DMS153 treated with DMSO at 0.1 percent for 48 hours (cell line): ENCODE measurements around the gene MYBPC2.
"Not testable (repeated sequence)": the region's sequence is repeated elsewhere in the genome, so short reads cannot be mapped to it uniquely, and the experiment has no call there.

Source experiments
- DNase-seq: peaks from one replicate; lab custom pipeline; 2025; ENCODE audit not compliant: unreplicated experiment; lab: John Stamatoyannopoulos, UW

Gene MYBPC2

DNA sequence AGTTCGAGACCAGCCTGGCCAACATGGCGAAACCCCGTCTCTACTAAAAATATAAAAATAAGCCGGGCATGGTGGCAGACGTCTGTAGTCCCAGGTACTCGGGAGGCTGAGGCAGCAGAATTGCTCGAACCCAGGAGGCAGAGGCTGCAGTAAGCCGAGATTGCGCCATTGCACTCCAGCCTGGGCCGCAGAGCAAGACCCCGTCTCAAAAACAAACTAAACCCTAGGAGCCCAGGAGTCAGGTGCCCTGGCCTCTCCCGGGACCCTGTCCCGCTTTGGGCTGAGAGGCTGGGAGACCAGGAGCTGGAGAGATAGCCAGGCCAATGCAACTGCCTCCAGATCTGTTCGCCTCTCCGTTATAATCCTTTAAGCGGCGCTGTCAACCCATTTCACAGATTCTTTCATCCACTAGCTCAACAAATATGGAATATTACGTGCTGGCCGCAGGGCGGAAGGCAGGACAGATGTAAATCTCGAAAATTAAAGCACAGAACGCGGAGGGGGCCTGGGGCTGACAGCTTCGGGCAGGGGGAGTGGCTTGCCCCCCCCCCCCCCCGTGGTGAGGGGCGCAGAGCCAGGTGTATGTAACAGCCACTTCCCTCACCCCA lies 5.3 kb upstream of the MYBPC2 start:
- no peak for DNase-seq

DNA sequence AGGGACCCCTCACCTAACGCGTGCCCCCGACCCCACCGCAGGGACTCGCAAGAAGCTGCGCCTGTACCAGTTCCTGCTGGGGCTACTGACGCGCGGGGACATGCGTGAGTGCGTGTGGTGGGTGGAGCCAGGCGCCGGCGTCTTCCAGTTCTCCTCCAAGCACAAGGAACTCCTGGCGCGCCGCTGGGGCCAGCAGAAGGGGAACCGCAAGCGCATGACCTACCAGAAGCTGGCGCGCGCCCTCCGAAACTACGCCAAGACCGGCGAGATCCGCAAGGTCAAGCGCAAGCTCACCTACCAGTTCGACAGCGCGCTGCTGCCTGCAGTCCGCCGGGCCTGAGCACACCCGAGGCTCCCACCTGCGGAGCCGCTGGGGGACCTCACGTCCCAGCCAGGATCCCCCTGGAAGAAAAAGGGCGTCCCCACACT lies 4.7 kb upstream of the MYBPC2 start:
- DNase-seq: no peak

- DNase-seq: no peak
Observed at GRCh38 chr19:50428772-50429463, 3.8 kb upstream of the MYBPC2 start.

DNA sequence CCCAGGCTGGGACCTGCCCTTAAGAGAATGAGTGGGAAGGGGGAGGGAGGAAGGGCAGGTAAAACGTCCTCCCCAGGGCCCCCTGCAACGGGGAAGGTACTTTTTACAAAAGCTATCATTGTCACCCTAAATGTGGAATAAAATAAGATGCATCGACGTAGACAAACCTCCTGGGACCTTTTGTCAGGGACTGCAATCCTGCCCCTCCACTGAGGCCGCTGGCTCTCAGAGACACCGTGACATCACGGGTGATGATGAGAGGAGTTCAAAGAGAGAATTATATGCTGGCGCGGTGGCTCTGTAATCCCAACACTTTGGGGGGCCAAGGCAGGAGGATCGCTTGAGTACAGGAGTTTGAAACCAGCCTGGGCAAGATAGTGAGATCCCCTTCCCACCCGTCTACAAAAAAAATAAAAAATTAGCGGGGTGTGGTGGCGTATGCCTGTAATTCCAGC lies 1.8 kb upstream of the MYBPC2 start:
- DNase-seq: no peak

DNA sequence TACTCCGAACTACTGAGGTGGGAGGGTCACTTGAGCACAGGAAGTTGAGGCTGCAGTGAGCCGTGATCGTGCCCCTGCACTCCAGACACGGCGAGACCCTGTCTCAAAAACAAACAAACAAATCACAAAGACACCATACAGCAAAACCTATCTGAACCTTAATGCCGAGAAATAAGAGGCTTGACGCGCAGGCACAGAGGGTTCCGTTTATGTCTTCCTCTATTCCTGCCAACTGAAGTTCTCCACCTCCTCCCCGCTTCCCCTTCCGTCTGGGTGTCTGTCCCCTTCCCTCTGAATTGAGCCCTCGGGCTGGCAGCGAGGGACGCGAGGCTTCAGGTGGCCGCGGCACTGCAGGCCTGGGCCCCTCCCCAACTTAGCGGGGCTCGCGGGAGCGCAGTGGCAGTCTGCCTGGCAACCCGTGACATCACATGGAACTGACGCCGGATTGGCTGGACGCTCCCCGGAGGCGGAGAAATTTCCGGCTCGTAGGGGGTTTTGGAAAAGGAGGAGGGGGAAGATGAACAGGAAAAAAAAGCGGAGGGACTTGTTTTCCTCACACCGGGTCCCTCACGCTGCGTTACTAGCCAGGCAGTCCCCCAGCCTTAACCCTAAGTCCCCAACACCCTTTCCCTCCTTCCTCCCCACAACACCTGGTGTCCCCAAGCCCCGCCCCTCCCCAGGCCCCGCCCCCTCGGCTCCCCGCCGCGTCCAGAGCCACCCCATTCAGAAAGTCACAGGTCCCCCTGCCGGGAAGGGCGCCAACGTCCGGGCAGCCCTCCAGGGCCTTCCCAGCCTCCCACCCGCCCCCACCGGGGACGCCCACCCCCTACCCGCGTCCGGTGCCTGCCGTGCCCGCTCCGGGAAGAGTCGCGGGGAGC lies 1.1 kb upstream of the MYBPC2 start:
- peak; percentile 43 for DNase-seq

DNA sequence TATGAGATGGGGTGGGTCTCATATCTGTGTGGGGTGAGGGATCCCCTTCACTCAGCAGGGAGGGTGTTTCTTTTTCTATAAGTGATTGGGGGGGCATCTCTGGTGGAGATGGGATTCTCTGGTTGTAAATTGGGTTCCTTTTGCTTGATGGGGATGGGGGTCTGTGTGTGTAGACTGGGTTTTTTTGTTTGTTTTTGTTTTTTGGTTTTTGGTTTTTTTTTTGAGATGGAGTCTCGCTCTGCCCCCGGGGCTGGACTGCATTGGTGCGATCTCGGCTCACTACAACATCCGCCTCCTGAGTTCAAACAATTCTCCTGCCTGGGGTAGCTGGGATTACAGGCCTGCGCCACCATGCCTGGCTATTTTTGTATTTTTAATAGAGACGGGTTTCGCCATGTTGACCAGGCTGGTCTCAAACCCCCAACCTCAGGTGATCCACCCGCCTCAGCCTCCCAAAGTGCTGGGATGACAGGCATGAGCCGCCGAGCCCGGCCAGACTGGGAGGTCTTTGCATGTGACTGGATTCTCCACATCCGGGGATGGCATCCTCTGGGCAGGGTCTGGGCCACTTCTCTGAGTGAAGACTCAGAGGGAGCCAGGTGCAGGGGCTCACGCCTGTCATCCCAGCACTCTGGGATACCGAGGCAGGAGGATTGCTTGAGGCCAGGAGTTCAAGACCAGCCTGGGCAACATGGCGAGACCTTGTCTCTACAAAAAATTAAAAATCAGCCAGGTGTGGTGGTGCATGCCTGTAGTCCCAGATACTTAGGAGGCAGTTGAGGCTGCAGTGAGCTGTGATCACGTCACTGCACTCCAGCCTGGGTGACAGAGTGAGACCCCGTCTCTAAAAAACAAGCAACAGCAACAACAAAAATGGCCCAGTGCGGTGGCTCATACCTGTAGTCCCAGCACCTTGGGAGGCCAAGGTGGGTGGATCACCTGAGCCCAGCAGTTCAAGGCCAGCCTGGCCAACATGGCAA lies 799 bp downstream of the MYBPC2 start:
- no peak for DNase-seq

GRCh38 chr19:50434525-50434924 lies 1.8 kb downstream of the MYBPC2 start:
- DNase-seq: no peak

GRCh38 chr19:50435221-50435620 lies 2.5 kb downstream of the MYBPC2 start:
- DNase-seq: no peak

- DNase-seq: no peak
Observed at GRCh38 chr19:50435627-50436026, 2.9 kb downstream of the MYBPC2 start.

- DNase-seq: no peak
Observed at GRCh38 chr19:50437862-50438449, 5.3 kb downstream of the MYBPC2 start.

DNA sequence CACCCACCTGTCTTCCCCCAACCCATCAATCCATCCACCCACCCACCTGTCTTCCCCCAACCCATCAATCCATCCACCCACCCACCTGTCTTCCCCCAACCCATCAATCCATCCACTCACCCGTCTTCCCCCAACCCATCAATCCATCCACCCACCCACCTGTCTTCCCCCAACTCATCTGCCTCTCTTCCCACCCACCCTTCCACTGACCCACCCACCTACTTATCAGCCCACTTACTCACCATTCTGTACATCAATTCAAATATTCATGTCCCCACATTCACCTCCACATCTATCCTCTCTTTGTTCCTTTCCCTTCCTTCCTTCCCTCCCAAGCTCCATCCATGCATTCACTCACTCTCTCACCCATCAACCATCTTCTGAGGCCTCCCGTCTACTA lies 6.4 kb downstream of the MYBPC2 start:
- DNase-seq: not testable (repeated sequence)

DNA sequence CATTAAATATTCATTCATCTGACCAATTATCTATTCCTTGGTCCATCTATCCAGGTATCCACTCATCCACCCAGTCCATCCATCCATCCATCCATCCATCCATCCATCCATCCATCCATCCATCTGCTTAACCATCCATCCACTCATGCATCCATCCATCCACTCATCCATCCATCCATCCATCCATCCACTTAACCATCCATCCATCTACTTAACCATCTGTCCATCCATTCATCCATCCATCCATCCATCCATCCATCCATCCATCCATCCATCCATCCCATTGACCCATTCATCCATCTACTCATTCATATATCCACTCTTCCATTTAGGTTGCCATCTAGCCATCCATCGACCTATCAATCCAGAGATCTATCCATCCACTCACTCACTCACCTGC lies 11.4 kb downstream of the MYBPC2 start:
- no peak for DNase-seq

- DNase-seq: no peak
Observed at GRCh38 chr19:50447053-50447452, 14.4 kb downstream of the MYBPC2 start.

GRCh38 chr19:50447750-50448149 lies 15.1 kb downstream of the MYBPC2 start:
- DNase-seq: no peak

- DNase-seq: no peak
Observed at GRCh38 chr19:50449236-50449899, 16.7 kb downstream of the MYBPC2 start.

- DNase-seq: no peak
Observed at GRCh38 chr19:50450369-50451222, 17.9 kb downstream of the MYBPC2 start.

DNA sequence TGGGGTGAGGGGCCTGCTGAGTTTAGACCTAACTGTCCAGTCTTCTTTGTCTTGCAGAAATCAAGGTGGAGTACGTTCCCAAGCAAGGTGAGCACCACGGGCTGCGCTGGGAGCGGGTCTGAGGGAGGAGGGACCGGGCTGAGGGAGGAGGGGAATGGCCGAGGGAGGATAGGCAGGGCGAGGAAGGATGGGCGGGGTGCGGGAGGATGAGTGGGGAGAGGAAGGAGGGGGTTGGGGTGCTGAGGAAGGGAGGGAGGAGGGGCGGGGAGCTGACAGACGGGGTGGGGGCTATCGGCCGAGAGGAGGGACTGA lies 18.5 kb downstream of the MYBPC2 start:
- DNase-seq: no peak

GRCh38 chr19:50453243-50453642 lies 20.6 kb downstream of the MYBPC2 start:
- no peak for DNase-seq

- DNase-seq: no peak
Observed at GRCh38 chr19:50455992-50456391, 23.3 kb downstream of the MYBPC2 start.
